PC-9 (cell line): ENCODE data around the gene SELENOT. TPM values are rescaled to one million over a fixed set of nuclear protein-coding genes. Genes with fewer than 3 reads are reported as not detected.

Experiments used
- BruUV-seq: library from RNA; stranded (reverse); fragments of 400-500 nt; replicated peaks from 2 replicates; lab custom pipeline; 2021; lab: Mats Ljungman, UMichigan
- CTCF ChIA-PET: fragments of 300-600 bp; sonication (Branson Sonifier 250); formaldehyde crosslinking; loops from one replicate; lab custom pipeline; 2022; ENCODE audit warnings: antibody characterized with exemption; lab: Charles Lee
- POLR2A ChIA-PET: fragments of 300-600 bp; sonication (Branson Sonifier 250); formaldehyde crosslinking; loops from one replicate; lab custom pipeline; 2022; ENCODE audit warnings: antibody characterized with exemption; ENCODE audit not compliant: unreplicated experiment; lab: Charles Lee
- DNase-seq, 2 experiments: peaks; one replicate each; pipeline versions ENCODE4 v3.0.0 to v3.0.0-alpha.2; 2015 to 2022; ENCODE audit warnings: mixed read lengths in 1 of 2
- H2AFZ ChIP-seq: fragments of 200-600 bp; sonication (generic); 2 replicates; pipeline ENCODE4 v1.8.1; 2017; ENCODE audit warnings: antibody characterized with exemption
- H3F3A ChIP-seq: fragments of 200-600 bp; sonication (generic); 2 replicates; pipeline ENCODE4 v1.8.1; 2017; ENCODE audit warnings: antibody characterized with exemption, mild to moderate bottlenecking, low read depth; ENCODE audit not compliant: insufficient read depth
- H3K27ac ChIP-seq: fragments of 200-600 bp; sonication (generic); 2 replicates; pipeline ENCODE4 v1.6.1; 2016; ENCODE audit warnings: mixed run types
- H3K27me3 ChIP-seq: fragments of 200-600 bp; sonication (generic); 2 replicates; pipeline ENCODE4 v1.6.1; 2016; ENCODE audit warnings: low read depth, mixed run types; ENCODE audit not compliant: insufficient read depth
- H3K36me3 ChIP-seq: fragments of 200-600 bp; sonication (generic); 2 replicates; pipeline ENCODE4 v1.6.1; 2016; ENCODE audit warnings: low read depth, mixed run types
- H3K4me1 ChIP-seq: fragments of 200-600 bp; sonication (generic); replicated peaks from 2 replicates; pipeline ENCODE4 v1.6.1; 2016; ENCODE audit warnings: mixed run types; ENCODE audit not compliant: insufficient read depth
- H3K4me2 ChIP-seq: fragments of 200-600 bp; sonication (generic); 2 replicates; pipeline ENCODE4 v1.6.1; 2017; ENCODE audit warnings: mixed run types
- H3K4me3 ChIP-seq: fragments of 200-600 bp; sonication (generic); 2 replicates; pipeline ENCODE4 v1.6.1; 2016; ENCODE audit warnings: mixed run types
- H3K79me2 ChIP-seq: fragments of 200-600 bp; sonication (generic); 2 replicates; pipeline ENCODE4 v1.6.1; 2017; ENCODE audit warnings: low read depth, mixed run types
- H3K9me2 ChIP-seq: fragments of 200-600 bp; sonication (generic); 2 replicates; pipeline ENCODE4 v1.8.1; 2017; ENCODE audit warnings: mild to moderate bottlenecking; ENCODE audit not compliant: insufficient read depth
- H3K9me3 ChIP-seq: fragments of 200-600 bp; sonication (generic); 2 replicates; pipeline ENCODE4 v1.8.1; 2016; ENCODE audit warnings: low read depth; ENCODE audit not compliant: insufficient read depth
- H4K20me1 ChIP-seq: fragments of 200-600 bp; sonication (generic); 2 replicates; pipeline ENCODE4 v1.8.1; 2017; ENCODE audit not compliant: insufficient read depth
- EZH2 ChIP-seq: fragments of 200-600 bp; sonication (generic); IDR thresholded peaks from 2 replicates; pipeline ENCODE4 v1.8.0; 2017; ENCODE audit warnings: antibody characterized with exemption, low read depth
- intact Hi-C: fragments of 100-400 bp; cut with micrococcal nuclease; formaldehyde crosslinking; loops from one replicate; pipeline ENCODE4 v1.10.0; 2022; ENCODE audit not compliant: unreplicated experiment
- total RNA-seq: library from RNA; stranded (reverse); gene quantifications from 2 replicates; pipeline ENCODE4 v1.2.3, GENCODE V29; 2021
- TF ChIP-seq, protein P1 (sequence below): fragments of 200-600 bp; sonication (generic); conservative IDR thresholded peaks from 2 replicates; pipeline ENCODE4 v1.6.1; 2017; ENCODE audit warnings: mixed run types, antibody characterized with exemption, mild to moderate bottlenecking, moderate library complexity

The SELENOT gene
- total RNA-seq, 1 experiment from 2014 or later = 84.1 TPM

DNA sequence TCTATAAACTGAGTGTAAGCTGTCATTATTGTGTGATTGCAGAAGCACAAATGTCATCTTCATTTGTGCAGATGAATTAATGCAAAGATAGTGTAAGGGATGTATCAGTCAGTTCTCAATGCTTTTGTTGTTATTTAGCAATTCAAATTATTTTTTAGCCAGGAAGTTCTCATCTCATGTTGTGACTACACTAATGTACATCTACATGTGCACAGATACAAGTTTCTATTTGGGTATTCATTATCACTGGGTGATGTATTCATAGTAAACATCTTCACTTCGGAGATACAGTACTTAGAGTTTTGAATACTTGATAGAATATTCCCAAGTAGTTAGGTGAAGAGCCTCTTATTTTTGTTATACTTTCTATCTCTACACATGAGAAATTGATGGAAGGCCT, 45.4 kb upstream of the SELENOT start:
- intact Hi-C loops = no loop called here
- CTCF ChIA-PET = no interaction called here
- Histone ChIP-seq H3K4me1 (no peaks in the 10 kb centered on the region), H3F3A (peaks cover 3% of the 10 kb centered on the region; the same call in 1 of the 2 replicates), H3K4me3 (no peak overlapping the region), H3K36me3 (peaks cover 29% of the 10 kb centered on the region), H3K27me3 (no peaks in the 10 kb centered on the region), H3K9me2 (no peaks in the 10 kb centered on the region), H3K79me2 (peaks cover 30% of the 10 kb centered on the region), H3K9me3 (no peaks in the 10 kb centered on the region), H3K4me2 (no peak overlapping the region), H2AFZ (no peak overlapping the region), H4K20me1 (peaks cover 19% of the 10 kb centered on the region), H3K27ac (no peak overlapping the region)
- no TSS peak for BruUV-seq
- DNase-seq = no peak
- POLR2A ChIA-PET = no interaction called here
- TF ChIP-seq EZH2 = no peak
- TF ChIP-seq, protein P1, sequence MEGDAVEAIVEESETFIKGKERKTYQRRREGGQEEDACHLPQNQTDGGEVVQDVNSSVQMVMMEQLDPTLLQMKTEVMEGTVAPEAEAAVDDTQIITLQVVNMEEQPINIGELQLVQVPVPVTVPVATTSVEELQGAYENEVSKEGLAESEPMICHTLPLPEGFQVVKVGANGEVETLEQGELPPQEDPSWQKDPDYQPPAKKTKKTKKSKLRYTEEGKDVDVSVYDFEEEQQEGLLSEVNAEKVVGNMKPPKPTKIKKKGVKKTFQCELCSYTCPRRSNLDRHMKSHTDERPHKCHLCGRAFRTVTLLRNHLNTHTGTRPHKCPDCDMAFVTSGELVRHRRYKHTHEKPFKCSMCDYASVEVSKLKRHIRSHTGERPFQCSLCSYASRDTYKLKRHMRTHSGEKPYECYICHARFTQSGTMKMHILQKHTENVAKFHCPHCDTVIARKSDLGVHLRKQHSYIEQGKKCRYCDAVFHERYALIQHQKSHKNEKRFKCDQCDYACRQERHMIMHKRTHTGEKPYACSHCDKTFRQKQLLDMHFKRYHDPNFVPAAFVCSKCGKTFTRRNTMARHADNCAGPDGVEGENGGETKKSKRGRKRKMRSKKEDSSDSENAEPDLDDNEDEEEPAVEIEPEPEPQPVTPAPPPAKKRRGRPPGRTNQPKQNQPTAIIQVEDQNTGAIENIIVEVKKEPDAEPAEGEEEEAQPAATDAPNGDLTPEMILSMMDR = no peak

DNA sequence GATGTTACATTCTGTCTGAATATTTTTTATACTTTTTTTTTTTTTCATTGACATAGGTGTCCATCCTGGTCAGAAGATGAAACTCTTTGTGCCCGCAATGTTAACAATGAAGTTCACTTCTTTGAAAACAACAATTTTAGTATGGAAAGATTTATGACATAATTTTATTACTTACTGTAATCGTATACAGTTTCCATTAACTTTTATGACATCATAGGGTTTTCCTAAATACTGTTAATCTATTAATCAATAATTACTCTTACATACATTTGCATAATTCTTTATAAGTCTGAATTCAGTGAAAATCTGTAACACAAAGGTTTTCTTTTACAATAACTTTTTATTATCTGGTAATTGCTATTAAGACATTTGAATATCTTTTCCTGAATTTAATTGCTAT, 38.9 kb upstream of the SELENOT start:
- Histone ChIP-seq H3K9me2 (no peaks in the 10 kb centered on the region), H3K36me3 (peaks cover 35% of the 10 kb centered on the region), H3F3A (no peaks in the 10 kb centered on the region), H3K4me3 (no peak overlapping the region), H3K79me2 (no peaks in the 10 kb centered on the region), H3K9me3 (no peaks in the 10 kb centered on the region), H3K4me2 (no peak overlapping the region), H3K27me3 (no peaks in the 10 kb centered on the region), H3K4me1 (no peaks in the 10 kb centered on the region), H4K20me1 (peaks cover 4% of the 10 kb centered on the region), H2AFZ (no peak overlapping the region), H3K27ac (no peak overlapping the region)
- no peak for DNase-seq
- no peak for TF ChIP-seq EZH2
- TF ChIP-seq, protein P1 = no peak
- intact Hi-C loops = no loop called here
- BruUV-seq = no TSS peak
- ChIA-PET POLR2A (interaction anchor here (0.6 kb wide), 1 partner anchor 546 kb away, joined by 6 read pairs; no protein-coding TSS in a partner anchor), CTCF (no interaction called here)

DNA sequence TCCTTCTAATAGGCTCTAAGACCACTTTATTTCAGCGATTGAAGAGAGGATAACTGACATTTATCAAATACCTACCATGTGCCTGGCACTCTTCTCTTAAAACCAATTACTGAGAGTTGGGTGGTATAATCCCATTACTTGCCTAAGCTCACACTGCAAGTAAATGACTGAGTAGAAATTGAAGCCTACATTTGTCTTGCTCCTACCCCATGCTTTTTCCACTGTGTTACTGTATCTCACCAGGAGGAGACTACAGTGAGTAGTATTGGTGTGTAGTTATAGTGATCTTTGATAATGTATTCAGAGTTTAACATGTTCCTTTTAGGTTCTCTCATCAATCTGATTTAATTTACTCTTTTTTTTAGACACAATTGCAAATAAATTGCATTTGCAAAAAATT, 35.8 kb upstream of the SELENOT start:
- Histone ChIP-seq H3F3A (no peaks in the 10 kb centered on the region), H3K4me2 (no peak overlapping the region), H3K9me2 (no peaks in the 10 kb centered on the region), H3K27ac (no peak overlapping the region), H3K79me2 (no peaks in the 10 kb centered on the region), H3K4me1 (no peaks in the 10 kb centered on the region), H3K4me3 (no peak overlapping the region), H2AFZ (no peak overlapping the region), H4K20me1 (no peaks in the 10 kb centered on the region; the same call in 1 of the 2 replicates), H3K36me3 (peaks cover 50% of the 10 kb centered on the region), H3K9me3 (no peaks in the 10 kb centered on the region), H3K27me3 (no peaks in the 10 kb centered on the region)
- ChIA-PET POLR2A (interaction anchor here (0.6 kb wide), 1 partner anchor 35 kb away, joined by 6 read pairs; no protein-coding TSS in a partner anchor), CTCF (interaction anchor here (0.6 kb wide), 1 partner anchor 660 kb away, joined by 3 read pairs; no protein-coding TSS in a partner anchor)
- no peak for DNase-seq
- intact Hi-C loops = no loop called here
- TF ChIP-seq EZH2 = no peak
- TF ChIP-seq, protein P1 = no peak
- no TSS peak for BruUV-seq
